NB4 (cell line): ENCODE results near the gene ABI1.

ENCODE experiments used
- MYC ChIP-seq: IDR thresholded peaks from 2 replicates; pipeline ENCODE4 v1.6.1; 2011; ENCODE audit warnings: low read depth, low read length
- POLR2A ChIP-seq: IDR thresholded peaks from 2 replicates; pipeline ENCODE4 v1.6.1; 2011; ENCODE audit warnings: mild to moderate bottlenecking; ENCODE audit not compliant: insufficient read length; ENCODE audit errors: extremely low read depth
- TF ChIP-seq, protein P1 (sequence below): IDR thresholded peaks from one replicate; pipeline ENCODE4 v1.5.1; 2012; ENCODE audit warnings: low read depth, low read length
- TF ChIP-seq, protein P2 (sequence below): IDR thresholded peaks from 2 replicates; pipeline ENCODE4 v1.6.1; 2011; ENCODE audit warnings: low read depth, low read length

GRCh38 chr10:26831936-26832335 lies 28.8 kb downstream of the ABI1 start:
- TF ChIP-seq POLR2A (no peak), MYC (no peak)
- TF ChIP-seq, protein P1, sequence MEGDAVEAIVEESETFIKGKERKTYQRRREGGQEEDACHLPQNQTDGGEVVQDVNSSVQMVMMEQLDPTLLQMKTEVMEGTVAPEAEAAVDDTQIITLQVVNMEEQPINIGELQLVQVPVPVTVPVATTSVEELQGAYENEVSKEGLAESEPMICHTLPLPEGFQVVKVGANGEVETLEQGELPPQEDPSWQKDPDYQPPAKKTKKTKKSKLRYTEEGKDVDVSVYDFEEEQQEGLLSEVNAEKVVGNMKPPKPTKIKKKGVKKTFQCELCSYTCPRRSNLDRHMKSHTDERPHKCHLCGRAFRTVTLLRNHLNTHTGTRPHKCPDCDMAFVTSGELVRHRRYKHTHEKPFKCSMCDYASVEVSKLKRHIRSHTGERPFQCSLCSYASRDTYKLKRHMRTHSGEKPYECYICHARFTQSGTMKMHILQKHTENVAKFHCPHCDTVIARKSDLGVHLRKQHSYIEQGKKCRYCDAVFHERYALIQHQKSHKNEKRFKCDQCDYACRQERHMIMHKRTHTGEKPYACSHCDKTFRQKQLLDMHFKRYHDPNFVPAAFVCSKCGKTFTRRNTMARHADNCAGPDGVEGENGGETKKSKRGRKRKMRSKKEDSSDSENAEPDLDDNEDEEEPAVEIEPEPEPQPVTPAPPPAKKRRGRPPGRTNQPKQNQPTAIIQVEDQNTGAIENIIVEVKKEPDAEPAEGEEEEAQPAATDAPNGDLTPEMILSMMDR, result no peak
- TF ChIP-seq, protein P2, sequence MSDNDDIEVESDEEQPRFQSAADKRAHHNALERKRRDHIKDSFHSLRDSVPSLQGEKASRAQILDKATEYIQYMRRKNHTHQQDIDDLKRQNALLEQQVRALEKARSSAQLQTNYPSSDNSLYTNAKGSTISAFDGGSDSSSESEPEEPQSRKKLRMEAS, result no peak
